ENCODE measurements around the gene UBXN6. TPM values are rescaled to one million over a fixed set of nuclear protein-coding genes. Genes with fewer than 3 reads are reported as not detected.

UBXN6 gene
- total RNA-seq, 1 donor from 2014 or later: 116 TPM

- Histone ChIP-seq H3K4me3 (ENCODE audit: low read depth, low read length) (no peak overlapping the region), H3K36me3 (ENCODE audit: control insufficient read depth, insufficient read depth, low read length) (peaks cover 32% of the 10 kb centered on the region), H3K27me3 (ENCODE audit: control insufficient read depth, insufficient read depth, low read length) (no peaks in the 10 kb centered on the region)
- FAIRE-seq: no peak
- DNase-seq (ENCODE audit: low read depth): no peak
- TF ChIP-seq CTCF (IDR thresholded peaks at IDR 0.05; ENCODE audit: insufficient read depth, low read length, severe bottlenecking): no peak
Observed at GRCh38 chr19:4445963-4446703, 11.5 kb downstream of the UBXN6 start.

GRCh38 chr19:4444765-4445741 is 12.5 kb downstream of the UBXN6 start:
- TF ChIP-seq CTCF (IDR thresholded peaks at IDR 0.05; ENCODE audit: insufficient read depth, low read length, severe bottlenecking): no peak
- FAIRE-seq: no peak
- DNase-seq (ENCODE audit: low read depth): no peak
- Histone ChIP-seq H3K4me3 (ENCODE audit: low read depth, low read length) (no peak overlapping the region), H3K27me3 (ENCODE audit: control insufficient read depth, insufficient read depth, low read length) (no peaks in the 10 kb centered on the region), H3K36me3 (ENCODE audit: control insufficient read depth, insufficient read depth, low read length) (peaks cover 31% of the 10 kb centered on the region)

GRCh38 chr19:4443966-4444764 is 13.4 kb downstream of the UBXN6 start:
- no peak for TF ChIP-seq CTCF (IDR thresholded peaks at IDR 0.05; ENCODE audit: insufficient read depth, low read length, severe bottlenecking)
- DNase-seq (ENCODE audit: low read depth) (no peak), FAIRE-seq (no peak)
- Histone ChIP-seq H3K27me3 (ENCODE audit: control insufficient read depth, insufficient read depth, low read length) (no peaks in the 10 kb centered on the region), H3K36me3 (ENCODE audit: control insufficient read depth, insufficient read depth, low read length) (peaks cover 26% of the 10 kb centered on the region), H3K4me3 (ENCODE audit: low read depth, low read length) (no peak overlapping the region)

- FAIRE-seq (no peak), DNase-seq (ENCODE audit: low read depth) (no peak)
- Histone ChIP-seq H3K36me3 (ENCODE audit: control insufficient read depth, insufficient read depth, low read length) (peaks cover 19% of the 10 kb centered on the region), H3K27me3 (ENCODE audit: control insufficient read depth, insufficient read depth, low read length) (no peaks in the 10 kb centered on the region), H3K4me3 (ENCODE audit: low read depth, low read length) (no peak overlapping the region)
- TF ChIP-seq CTCF (IDR thresholded peaks at IDR 0.05; ENCODE audit: insufficient read depth, low read length, severe bottlenecking): no peak
Observed at GRCh38 chr19:4443188-4443587, 14.4 kb downstream of the UBXN6 start.

GRCh38 chr19:4442819-4443146 is 14.8 kb downstream of the UBXN6 start:
- no peak for FAIRE-seq
- Histone ChIP-seq H3K36me3 (ENCODE audit: control insufficient read depth, insufficient read depth, low read length) (peaks cover 18% of the 10 kb centered on the region), H3K4me3 (ENCODE audit: low read depth, low read length) (no peak overlapping the region), H3K27me3 (ENCODE audit: control insufficient read depth, insufficient read depth, low read length) (no peaks in the 10 kb centered on the region)
- DNase-seq (ENCODE audit: low read depth): no peak
- no peak for TF ChIP-seq CTCF (IDR thresholded peaks at IDR 0.05; ENCODE audit: insufficient read depth, low read length, severe bottlenecking)
